K562 (cell line): ENCODE measurements around the gene PPIL1. TPM values are rescaled to one million over a fixed set of nuclear protein-coding genes. Genes with fewer than 3 reads are reported as not detected.
A peak's percentile ranks its signal among the peaks of the same experiment; 100 is the strongest.

Source experiments
- ARID1B ChIP-seq: fragments of 450-650 bp; IDR thresholded peaks from 2 replicates; pipeline ENCODE4 v1.6.1; 2016; ENCODE audit warnings: antibody characterized with exemption, mild to moderate bottlenecking, inconsistent platforms
- ASH1L ChIP-seq: fragments of 450-650 bp; IDR thresholded peaks from 2 replicates; pipeline ENCODE4 v1.6.1; 2018; ENCODE audit warnings: borderline replicate concordance, mild to moderate bottlenecking, low read depth; ENCODE audit not compliant: partially characterized antibody
- KDM2B ChIP-seq: fragments of 250-450 bp; sonication (Bioruptor Pico); IDR thresholded peaks from 2 replicates; pipeline ENCODE4 v1.8.0; 2021; ENCODE audit warnings: mild to moderate bottlenecking, moderate library complexity
- KDM5B ChIP-seq: fragments of 200-600 bp; sonication (generic); IDR thresholded peaks from 2 replicates; pipeline ENCODE4 v1.6.1; 2012; ENCODE audit warnings: low read depth, mild to moderate bottlenecking, moderate library complexity, low read length, control low read depth, inconsistent platforms; ENCODE audit not compliant: insufficient replicate concordance
- L3MBTL2 ChIP-seq: fragments of 450-650 bp; IDR thresholded peaks from 2 replicates; pipeline ENCODE4 v1.6.1; 2016; ENCODE audit warnings: mild to moderate bottlenecking, moderate library complexity
- PTTG1 ChIP-seq: fragments of 450-650 bp; IDR thresholded peaks from 2 replicates; pipeline ENCODE4 v1.6.1; 2016; ENCODE audit warnings: low read depth, mild to moderate bottlenecking, missing genetic modification characterization, missing compliant biosample characterization
- RFX7 ChIP-seq: fragments of 250-450 bp; sonication (Bioruptor Pico); IDR thresholded peaks from 2 replicates; pipeline ENCODE4 v1.5.1; 2021; ENCODE audit warnings: mild to moderate bottlenecking
- SRSF1 ChIP-seq: fragments of 200-400 bp; formaldehyde crosslinking; IDR thresholded peaks from 2 replicates; pipeline ENCODE4 v1.6.1; 2017; ENCODE audit warnings: mild to moderate bottlenecking, low read depth, low read length, moderate library complexity
- TBP ChIP-seq: optimal IDR thresholded peaks from 2 replicates; pipeline ENCODE3; 2011; ENCODE audit warnings: low read depth, low read length, improper control_type of control experiment
- TRIM28 ChIP-seq: fragments of 450-650 bp; IDR thresholded peaks from 2 replicates; pipeline ENCODE4 v1.6.1; 2017
- ZNF212 ChIP-seq: fragments of 450-650 bp; formaldehyde crosslinking; IDR thresholded peaks from 2 replicates; pipeline ENCODE4 v1.4.0; 2020; ENCODE audit warnings: mild to moderate bottlenecking
- polyA plus RNA-seq, 8 experiments: library from polyadenylated mRNA; depleted of rRNA in 4 of 8; stranded (reverse) in 5 of 8; unstranded in 3 of 8; fragments of >200 nt; fragmentation: Nextera tagmentation in 2 of 8; fragmentation: Illumina TruSeq in 1 of 8; extraction: Ambion mirVana in 2 of 8; extraction: Trizol in 1 of 8; gene quantifications; 2 replicates each; pipeline versions ENCODE4 v1.2.1 to v1.2.3, GENCODE V29; 2011 to 2014; ENCODE audit warnings: inconsistent platforms in 1 of 8, missing spikeins in 1 of 8
- total RNA-seq, 7 experiments: library from RNA; depleted of rRNA in 6 of 7; stranded (reverse); fragments of >200 nt in 6 of 7; fragmentation: Illumina TruSeq in 2 of 7; extraction: Trizol in 2 of 7; gene quantifications; 2 replicates each; pipeline versions ENCODE4 v1.2.1 to v1.2.3, GENCODE V29; 2011 to 2021; ENCODE audit warnings: low replicate concordance in 1 of 7
- TF ChIP-seq, protein P1 (sequence below): IDR thresholded peaks from 3 replicates; pipeline ENCODE4 v1.6.1; 2011; ENCODE audit warnings: borderline replicate concordance, mild to moderate bottlenecking; ENCODE audit not compliant: insufficient read length, insufficient read depth
- TF ChIP-seq, protein P2 (sequence below): fragments of 250-450 bp; sonication (Bioruptor Pico); IDR thresholded peaks from 2 replicates; pipeline ENCODE4 v1.4.0; 2020; ENCODE audit warnings: mild to moderate bottlenecking, moderate library complexity
- TF ChIP-seq, protein P3 (sequence below): fragments of 450-650 bp; formaldehyde crosslinking; IDR thresholded peaks from 2 replicates; pipeline ENCODE4 v1.4.0; 2020; ENCODE audit warnings: mild to moderate bottlenecking, mixed read lengths
- TF ChIP-seq, protein P4 (sequence below): sonication (generic); formaldehyde crosslinking; IDR thresholded peaks from 2 replicates; pipeline ENCODE4 v1.8.1; 2023; ENCODE audit warnings: mild to moderate bottlenecking, missing genetic modification reagents
- TF ChIP-seq, protein P5 (sequence below): sonication (generic); formaldehyde crosslinking; IDR thresholded peaks from 2 replicates; pipeline ENCODE4 v1.8.1; 2022; ENCODE audit warnings: missing genetic modification reagents
- TF ChIP-seq, protein P6 (sequence below), 3 experiments: IDR thresholded peaks in 2 of 3; conservative IDR thresholded peaks in 1 of 3; 2 replicates each; pipeline ENCODE4 v1.5.1; 2011 to 2012; ENCODE audit warnings: low read length in 3 of 3, mild to moderate bottlenecking in 3 of 3, control low read depth in 2 of 3, improper control_type of control experiment in 1 of 3, inconsistent platforms in 1 of 3, low read depth in 1 of 3, mixed read lengths in 1 of 3, moderate library complexity in 1 of 3; ENCODE audit not compliant: insufficient read depth in 2 of 3

Gene PPIL1
- total and polyA plus RNA-seq, 9 of the 15 experiments (the other 6 are each of a cell fraction or from before 2014, with no cell fraction given): 65.8 to 205 (median 130) TPM

DNA sequence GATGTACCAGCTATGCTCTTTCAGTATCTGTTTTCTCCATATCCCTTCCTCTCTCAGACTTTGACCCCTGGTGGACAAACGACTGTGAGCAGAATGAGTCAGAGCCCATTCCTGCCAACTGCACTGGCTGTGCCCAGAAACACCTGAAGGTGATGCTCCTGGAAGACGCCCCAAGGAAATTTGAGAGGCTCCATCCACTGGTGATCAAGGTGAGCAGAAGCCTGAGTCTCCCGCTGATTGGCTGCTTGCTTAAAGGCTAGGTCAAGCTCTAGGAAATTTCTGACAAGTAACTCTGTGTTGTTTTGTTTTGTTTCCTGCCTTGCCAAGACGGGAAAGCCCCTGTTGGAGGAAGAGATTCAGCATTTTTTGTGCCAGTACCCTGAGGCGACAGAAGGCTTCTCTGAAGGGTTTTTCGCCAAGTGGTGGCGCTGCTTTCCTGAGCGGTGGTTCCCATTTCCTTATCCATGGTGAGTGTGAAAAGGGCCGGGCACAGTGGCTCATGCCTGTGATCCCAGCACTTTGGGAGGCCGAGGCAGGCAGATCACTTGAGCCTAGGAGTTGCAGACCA lies 39.7 kb upstream of the PPIL1 start (continued):
- TF ChIP-seq KDM2B (no peak), TBP (no peak), PTTG1 (no peak), TRIM28 (no peak), L3MBTL2 (no peak), ARID1B (no peak), KDM5B (no peak), ZNF212 (no peak), RFX7 (CRISPR knock-in tag) (no peak), ASH1L (no peak), SRSF1 (no peak)
- TF ChIP-seq, protein P1, sequence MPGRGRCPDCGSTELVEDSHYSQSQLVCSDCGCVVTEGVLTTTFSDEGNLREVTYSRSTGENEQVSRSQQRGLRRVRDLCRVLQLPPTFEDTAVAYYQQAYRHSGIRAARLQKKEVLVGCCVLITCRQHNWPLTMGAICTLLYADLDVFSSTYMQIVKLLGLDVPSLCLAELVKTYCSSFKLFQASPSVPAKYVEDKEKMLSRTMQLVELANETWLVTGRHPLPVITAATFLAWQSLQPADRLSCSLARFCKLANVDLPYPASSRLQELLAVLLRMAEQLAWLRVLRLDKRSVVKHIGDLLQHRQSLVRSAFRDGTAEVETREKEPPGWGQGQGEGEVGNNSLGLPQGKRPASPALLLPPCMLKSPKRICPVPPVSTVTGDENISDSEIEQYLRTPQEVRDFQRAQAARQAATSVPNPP: no peak
- TF ChIP-seq, protein P2, sequence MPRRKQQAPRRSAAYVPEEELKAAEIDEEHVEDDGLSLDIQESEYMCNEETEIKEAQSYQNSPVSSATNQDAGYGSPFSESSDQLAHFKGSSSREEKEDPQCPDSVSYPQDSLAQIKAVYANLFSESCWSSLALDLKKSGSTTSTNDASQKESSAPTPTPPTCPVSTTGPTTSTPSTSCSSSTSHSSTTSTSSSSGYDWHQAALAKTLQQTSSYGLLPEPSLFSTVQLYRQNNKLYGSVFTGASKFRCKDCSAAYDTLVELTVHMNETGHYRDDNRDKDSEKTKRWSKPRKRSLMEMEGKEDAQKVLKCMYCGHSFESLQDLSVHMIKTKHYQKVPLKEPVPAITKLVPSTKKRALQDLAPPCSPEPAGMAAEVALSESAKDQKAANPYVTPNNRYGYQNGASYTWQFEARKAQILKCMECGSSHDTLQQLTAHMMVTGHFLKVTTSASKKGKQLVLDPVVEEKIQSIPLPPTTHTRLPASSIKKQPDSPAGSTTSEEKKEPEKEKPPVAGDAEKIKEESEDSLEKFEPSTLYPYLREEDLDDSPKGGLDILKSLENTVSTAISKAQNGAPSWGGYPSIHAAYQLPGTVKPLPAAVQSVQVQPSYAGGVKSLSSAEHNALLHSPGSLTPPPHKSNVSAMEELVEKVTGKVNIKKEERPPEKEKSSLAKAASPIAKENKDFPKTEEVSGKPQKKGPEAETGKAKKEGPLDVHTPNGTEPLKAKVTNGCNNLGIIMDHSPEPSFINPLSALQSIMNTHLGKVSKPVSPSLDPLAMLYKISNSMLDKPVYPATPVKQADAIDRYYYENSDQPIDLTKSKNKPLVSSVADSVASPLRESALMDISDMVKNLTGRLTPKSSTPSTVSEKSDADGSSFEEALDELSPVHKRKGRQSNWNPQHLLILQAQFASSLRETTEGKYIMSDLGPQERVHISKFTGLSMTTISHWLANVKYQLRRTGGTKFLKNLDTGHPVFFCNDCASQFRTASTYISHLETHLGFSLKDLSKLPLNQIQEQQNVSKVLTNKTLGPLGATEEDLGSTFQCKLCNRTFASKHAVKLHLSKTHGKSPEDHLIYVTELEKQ (CRISPR knock-in tag): no peak
- TF ChIP-seq, protein P3, sequence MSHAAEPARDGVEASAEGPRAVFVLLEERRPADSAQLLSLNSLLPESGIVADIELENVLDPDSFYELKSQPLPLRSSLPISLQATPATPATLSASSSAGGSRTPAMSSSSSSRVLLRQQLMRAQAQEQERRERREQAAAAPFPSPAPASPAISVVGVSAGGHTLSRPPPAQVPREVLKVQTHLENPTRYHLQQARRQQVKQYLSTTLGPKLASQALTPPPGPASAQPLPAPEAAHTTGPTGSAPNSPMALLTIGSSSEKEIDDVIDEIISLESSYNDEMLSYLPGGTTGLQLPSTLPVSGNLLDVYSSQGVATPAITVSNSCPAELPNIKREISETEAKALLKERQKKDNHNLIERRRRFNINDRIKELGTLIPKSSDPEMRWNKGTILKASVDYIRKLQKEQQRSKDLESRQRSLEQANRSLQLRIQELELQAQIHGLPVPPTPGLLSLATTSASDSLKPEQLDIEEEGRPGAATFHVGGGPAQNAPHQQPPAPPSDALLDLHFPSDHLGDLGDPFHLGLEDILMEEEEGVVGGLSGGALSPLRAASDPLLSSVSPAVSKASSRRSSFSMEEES: no peak
- TF ChIP-seq, protein P4, sequence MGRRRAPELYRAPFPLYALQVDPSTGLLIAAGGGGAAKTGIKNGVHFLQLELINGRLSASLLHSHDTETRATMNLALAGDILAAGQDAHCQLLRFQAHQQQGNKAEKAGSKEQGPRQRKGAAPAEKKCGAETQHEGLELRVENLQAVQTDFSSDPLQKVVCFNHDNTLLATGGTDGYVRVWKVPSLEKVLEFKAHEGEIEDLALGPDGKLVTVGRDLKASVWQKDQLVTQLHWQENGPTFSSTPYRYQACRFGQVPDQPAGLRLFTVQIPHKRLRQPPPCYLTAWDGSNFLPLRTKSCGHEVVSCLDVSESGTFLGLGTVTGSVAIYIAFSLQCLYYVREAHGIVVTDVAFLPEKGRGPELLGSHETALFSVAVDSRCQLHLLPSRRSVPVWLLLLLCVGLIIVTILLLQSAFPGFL (CRISPR knock-in tag): 0 out of 2 replicates have a peak, but pooled peaks have one; percentile 31
- TF ChIP-seq, protein P5, sequence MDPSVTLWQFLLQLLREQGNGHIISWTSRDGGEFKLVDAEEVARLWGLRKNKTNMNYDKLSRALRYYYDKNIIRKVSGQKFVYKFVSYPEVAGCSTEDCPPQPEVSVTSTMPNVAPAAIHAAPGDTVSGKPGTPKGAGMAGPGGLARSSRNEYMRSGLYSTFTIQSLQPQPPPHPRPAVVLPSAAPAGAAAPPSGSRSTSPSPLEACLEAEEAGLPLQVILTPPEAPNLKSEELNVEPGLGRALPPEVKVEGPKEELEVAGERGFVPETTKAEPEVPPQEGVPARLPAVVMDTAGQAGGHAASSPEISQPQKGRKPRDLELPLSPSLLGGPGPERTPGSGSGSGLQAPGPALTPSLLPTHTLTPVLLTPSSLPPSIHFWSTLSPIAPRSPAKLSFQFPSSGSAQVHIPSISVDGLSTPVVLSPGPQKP (CRISPR knock-in tag): no peak
- TF ChIP-seq, protein P6, sequence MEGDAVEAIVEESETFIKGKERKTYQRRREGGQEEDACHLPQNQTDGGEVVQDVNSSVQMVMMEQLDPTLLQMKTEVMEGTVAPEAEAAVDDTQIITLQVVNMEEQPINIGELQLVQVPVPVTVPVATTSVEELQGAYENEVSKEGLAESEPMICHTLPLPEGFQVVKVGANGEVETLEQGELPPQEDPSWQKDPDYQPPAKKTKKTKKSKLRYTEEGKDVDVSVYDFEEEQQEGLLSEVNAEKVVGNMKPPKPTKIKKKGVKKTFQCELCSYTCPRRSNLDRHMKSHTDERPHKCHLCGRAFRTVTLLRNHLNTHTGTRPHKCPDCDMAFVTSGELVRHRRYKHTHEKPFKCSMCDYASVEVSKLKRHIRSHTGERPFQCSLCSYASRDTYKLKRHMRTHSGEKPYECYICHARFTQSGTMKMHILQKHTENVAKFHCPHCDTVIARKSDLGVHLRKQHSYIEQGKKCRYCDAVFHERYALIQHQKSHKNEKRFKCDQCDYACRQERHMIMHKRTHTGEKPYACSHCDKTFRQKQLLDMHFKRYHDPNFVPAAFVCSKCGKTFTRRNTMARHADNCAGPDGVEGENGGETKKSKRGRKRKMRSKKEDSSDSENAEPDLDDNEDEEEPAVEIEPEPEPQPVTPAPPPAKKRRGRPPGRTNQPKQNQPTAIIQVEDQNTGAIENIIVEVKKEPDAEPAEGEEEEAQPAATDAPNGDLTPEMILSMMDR (IDR thresholded peaks at IDR 0.05 in 2 of 3, conservative IDR thresholded peaks at IDR 0.05 in 1 of 3; ENCODE audit: insufficient read depth in 2 of 3, low read depth in 1 of 3, low read length in 3 of 3): peak in 2 of 3 experiments; percentile 19 to 25; a peak in 1 of 6 replicates
